GM12878 (cell line): ENCODE data around the gene CHRDL1. TPM values are rescaled to one million over a fixed set of nuclear protein-coding genes. Genes with fewer than 3 reads are reported as not detected.

Source experiments
- ATAC-seq: fragments of 200-7000 bp; cut with Tn5 transposase; 3 replicates; pipeline ENCODE4 v1.9.1; 2020; ENCODE audit warnings: mild to moderate bottlenecking, moderate library complexity
- BruUV-seq: library from RNA; stranded (reverse); fragments of 400-500 nt; replicated peaks from 2 replicates; lab custom pipeline; 2021; lab: Mats Ljungman, UMichigan
- CTCF ChIA-PET: fragments of 300-600 bp; sonication (Branson Sonifier 250); formaldehyde crosslinking; extraction: SDS; loops from one replicate; lab custom pipeline; 2021; ENCODE audit warnings: inconsistent platforms; lab: Yijun Ruan, JAX
- POLR2A ChIA-PET: fragments of 350-600 bp; formaldehyde crosslinking; extraction: SDS; loops from one replicate; lab custom pipeline; 2021; ENCODE audit warnings: inconsistent platforms; lab: Charles Lee
- RAD21 ChIA-PET: fragments of 300-600 bp; sonication (Branson Sonifier 250); formaldehyde crosslinking; loops from one replicate; lab custom pipeline; 2023; ENCODE audit warnings: antibody characterized with exemption; ENCODE audit not compliant: unreplicated experiment; lab: Charles Lee
- SMC1A ChIA-PET: fragments of 300-600 bp; sonication (Branson Sonifier 250); formaldehyde crosslinking; loops from one replicate; lab custom pipeline; 2023; ENCODE audit not compliant: unreplicated experiment, uncharacterized antibody; lab: Charles Lee
- DNase-seq: peaks from one replicate; pipeline ENCODE4 v3.0.0-alpha.2; 2011; ENCODE audit warnings: low read depth, low spot score
- FAIRE-seq: peaks from 3 replicates; lab custom pipeline; 2011; peaks lifted over from hg19 to GRCh38; lab: Jason Lieb, UNC
- H2AFZ ChIP-seq: 2 replicates; pipeline ENCODE4 v1.6.0; 2011; ENCODE audit warnings: low read depth, low read length, control low read depth; ENCODE audit not compliant: control insufficient read depth
- H3K27ac ChIP-seq: 2 replicates; pipeline ENCODE4 v1.5.1; 2011; ENCODE audit warnings: control low read depth; ENCODE audit not compliant: control insufficient read depth, insufficient read depth
- H3K27me3 ChIP-seq, 2 experiments: replicated peaks in 1 of 2; 2 replicates each; pipeline versions ENCODE4 v1.6.0 to v1.6.1; 2011; ENCODE audit warnings: low read length in 1 of 2; ENCODE audit not compliant: control insufficient read depth in 2 of 2, insufficient read depth in 2 of 2
- H3K36me3 ChIP-seq, 2 experiments: 2 replicates each; pipeline ENCODE4 v1.5.1; 2011; ENCODE audit warnings: low read length in 1 of 2; ENCODE audit not compliant: control insufficient read depth in 2 of 2, insufficient read depth in 2 of 2
- H3K4me1 ChIP-seq: 2 replicates; pipeline ENCODE4 v1.6.1; 2011; ENCODE audit warnings: mild to moderate bottlenecking, low read length, moderate library complexity, mixed read lengths; ENCODE audit not compliant: control insufficient read depth, insufficient read depth
- H3K4me2 ChIP-seq: 2 replicates; pipeline ENCODE4 v1.6.0; 2011; ENCODE audit warnings: control low read depth; ENCODE audit not compliant: control insufficient read depth, insufficient read depth
- H3K4me3 ChIP-seq: fragments of 200-600 bp; sonication (generic); 2 replicates; pipeline ENCODE4 v1.5.1; 2016
- H3K79me2 ChIP-seq: 2 replicates; pipeline ENCODE4 v1.6.0; 2011; ENCODE audit warnings: low read length; ENCODE audit not compliant: control insufficient read depth, insufficient read depth
- H3K9ac ChIP-seq: 2 replicates; pipeline ENCODE4 v1.8.0; 2011; ENCODE audit warnings: low read length, control low read depth, mixed read lengths; ENCODE audit not compliant: control insufficient read depth, insufficient read depth
- H3K9me3 ChIP-seq: replicated peaks from 3 replicates; pipeline ENCODE4 v1.5.1; 2011; ENCODE audit warnings: mild to moderate bottlenecking, low read length; ENCODE audit not compliant: control insufficient read depth, insufficient read depth
- H4K20me1 ChIP-seq: 2 replicates; pipeline ENCODE4 v1.6.0; 2011; ENCODE audit not compliant: control insufficient read depth, insufficient read depth
- CHD1 ChIP-seq: IDR thresholded peaks from 2 replicates; pipeline ENCODE4 v1.6.1; 2012; ENCODE audit warnings: low read depth, low read length, improper control_type of control experiment
- E4F1 ChIP-seq: fragments of 450-650 bp; IDR thresholded peaks from 2 replicates; pipeline ENCODE4 v1.6.1; 2018; ENCODE audit warnings: borderline replicate concordance, mild to moderate bottlenecking; ENCODE audit not compliant: partially characterized antibody
- HDGF ChIP-seq: fragments of 450-650 bp; IDR thresholded peaks from 2 replicates; pipeline ENCODE4 v1.6.1; 2016; ENCODE audit warnings: antibody characterized with exemption
- IRF4 ChIP-seq: IDR thresholded peaks from 2 replicates; pipeline ENCODE4 v1.6.1; 2011; ENCODE audit warnings: low read depth, low read length
- KAT2A ChIP-seq: conservative IDR thresholded peaks from 2 replicates; pipeline ENCODE4 v1.6.1; 2011; ENCODE audit warnings: low read depth, low read length; ENCODE audit not compliant: control insufficient read depth
- MYC ChIP-seq: IDR thresholded peaks from 2 replicates; pipeline ENCODE4 v1.6.1; 2011; ENCODE audit warnings: mild to moderate bottlenecking, low read length, moderate library complexity, inconsistent platforms; ENCODE audit not compliant: insufficient read depth, insufficient replicate concordance, insufficient read length, severe bottlenecking
- NRF1 ChIP-seq: conservative IDR thresholded peaks from 2 replicates; pipeline ENCODE4 v1.6.1; 2011; ENCODE audit warnings: mild to moderate bottlenecking, low read depth, low read length, improper control_type of control experiment
- YBX1 ChIP-seq: fragments of 450-650 bp; IDR thresholded peaks from 2 replicates; pipeline ENCODE4 v1.6.1; 2016; ENCODE audit warnings: antibody characterized with exemption
- WGBS: methylation state at CpG from one replicate; pipeline ENCODE4 v1.1.6; 2016; ENCODE audit warnings: low lambda C conversion rate; ENCODE audit not compliant: insufficient replicate concordance, insufficient coverage; ENCODE audit errors: missing lambda C conversion rate; 5-methylcytosine and 5-hydroxymethylcytosine counted together
- in situ Hi-C: fragments of 300-500 bp; cut with MboI; formaldehyde crosslinking; loops from 9 replicates; pipeline ENCODE4 v1.14.3; 2018; ENCODE audit warnings: mixed read lengths
- intact Hi-C: fragments of 100-400 bp; cut with micrococcal nuclease; formaldehyde crosslinking; loops from one replicate; pipeline ENCODE4 v1.14.2; 2022; ENCODE audit not compliant: unreplicated experiment
- polyA plus RNA-seq, 11 experiments: library from polyadenylated mRNA; depleted of rRNA in 4 of 11; unstranded in 6 of 11; stranded (reverse) in 5 of 11; fragments of >200 nt; fragmentation: Nextera tagmentation in 4 of 11; fragmentation: Illumina TruSeq in 1 of 11; extraction: Ambion mirVana in 4 of 11; extraction: Trizol in 1 of 11; gene quantifications; 1 replicate in 1 of 11; 2 replicates in 10 of 11; pipeline versions ENCODE4 v1.2.1 to v1.2.3, GENCODE V29; 2011 to 2016; ENCODE audit warnings: inconsistent platforms in 2 of 11, missing spikeins in 2 of 11, low read depth in 1 of 11
- total RNA-seq, 4 experiments: library from RNA; depleted of rRNA in 3 of 4; stranded (reverse); fragments of >200 nt in 3 of 4; fragmentation: Illumina TruSeq in 1 of 4; extraction: Trizol in 1 of 4; gene quantifications; 2 replicates each; pipeline versions ENCODE4 v1.2.1 to v1.2.3, GENCODE V29; 2013 to 2021
- TF ChIP-seq, protein P1 (sequence below): IDR thresholded peaks from 2 replicates; pipeline ENCODE4 v1.6.1; 2011; ENCODE audit warnings: borderline replicate concordance, low read depth, mild to moderate bottlenecking, moderate library complexity, mixed read lengths, low read length; ENCODE audit not compliant: insufficient read depth; ENCODE audit errors: extremely low read length

The CHRDL1 gene
- total and polyA plus RNA-seq, 10 of the 15 experiments (the other 5 are each of a cell fraction or from before 2014, with no cell fraction given), result 0.05 to 0.47 (median 0.25) TPM

- CTCF ChIA-PET, result no interaction called here
- no peaks in the 10 kb centered on the region for H3K4me1 ChIP-seq
- POLR2A ChIA-PET, result interaction anchor here (0.7 kb wide), 1 partner anchor 54 kb away, joined by 6 read pairs; no protein-coding TSS in a partner anchor
- H3K79me2 ChIP-seq, result no peaks in the 10 kb centered on the region
- no peak for DNase-seq
- no peaks in the 10 kb centered on the region for H3K27me3 ChIP-seq
- H3K9me3 ChIP-seq, result no peaks in the 10 kb centered on the region
- in situ Hi-C loops (no loop called here), intact Hi-C loops (no loop called here)
- no peak for ATAC-seq
- no peaks in the 10 kb centered on the region for H3K36me3 ChIP-seq
- H2AFZ ChIP-seq, result no peak overlapping the region
- SMC1A ChIA-PET, result no interaction called here
- no peak for FAIRE-seq
- no peak overlapping the region for H3K4me3 ChIP-seq
- no TSS peak for BruUV-seq
- no peak overlapping the region for H3K4me2 ChIP-seq
- no peak overlapping the region for H3K27ac ChIP-seq
- H3K9ac ChIP-seq, result no peak overlapping the region
- no peaks in the 10 kb centered on the region for H4K20me1 ChIP-seq
- 0% methylated on average over 1 of the region's 1 CpG for WGBS
- RAD21 ChIA-PET, result no interaction called here
- TF ChIP-seq KAT2A, result no peak
- TF ChIP-seq YBX1, result no peak
- TF ChIP-seq, protein P1, sequence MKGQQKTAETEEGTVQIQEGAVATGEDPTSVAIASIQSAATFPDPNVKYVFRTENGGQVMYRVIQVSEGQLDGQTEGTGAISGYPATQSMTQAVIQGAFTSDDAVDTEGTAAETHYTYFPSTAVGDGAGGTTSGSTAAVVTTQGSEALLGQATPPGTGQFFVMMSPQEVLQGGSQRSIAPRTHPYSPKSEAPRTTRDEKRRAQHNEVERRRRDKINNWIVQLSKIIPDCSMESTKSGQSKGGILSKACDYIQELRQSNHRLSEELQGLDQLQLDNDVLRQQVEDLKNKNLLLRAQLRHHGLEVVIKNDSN, result no peak
- no peak for TF ChIP-seq CHD1
- no peak for TF ChIP-seq MYC
- TF ChIP-seq E4F1, result no peak
- no peak for TF ChIP-seq IRF4
- no peak for TF ChIP-seq HDGF
- TF ChIP-seq NRF1, result no peak
Measured at GRCh38 chrX:110734271-110734670, 61.3 kb downstream of the CHRDL1 start.
